ENCODE results near the gene IQCE. TPM values are rescaled to one million over a fixed set of nuclear protein-coding genes. Genes with fewer than 3 reads are reported as not detected.

Gene IQCE
- total RNA-seq, 1 experiment from 2014 or later, result 4.0 TPM

- Histone ChIP-seq H3K36me3 (replicated peaks; ENCODE audit: control insufficient read depth, insufficient read depth, low read length) (no peaks in the 10 kb centered on the region), H3K27me3 (ENCODE audit: control insufficient read depth, insufficient read depth, low read length) (peaks cover 20% of the 10 kb centered on the region), H3K4me3 (ENCODE audit: insufficient read depth, low read depth, low read length) (no peak overlapping the region)
- DNase-seq, result peak; percentile 74
These were observed 40.9 kb upstream of the IQCE start for GRCh38 chr7:2517678-2518507.

- Histone ChIP-seq H3K4me3 (ENCODE audit: insufficient read depth, low read depth, low read length) (peak overlapping the region; percentile 63), H3K27me3 (ENCODE audit: control insufficient read depth, insufficient read depth, low read length) (peaks cover 20% of the 10 kb centered on the region), H3K36me3 (replicated peaks; ENCODE audit: control insufficient read depth, insufficient read depth, low read length) (no peaks in the 10 kb centered on the region)
- peak; percentile 86 for DNase-seq
These were observed 40.1 kb upstream of the IQCE start for GRCh38 chr7:2518737-2519118.

GRCh38 chr7:2519119-2519930 lies 39.5 kb upstream of the IQCE start, which contains the start of gene LFNG:
Gene LFNG (plus strand): TSS chr7:2519774. CDS start chr7:2519862, 88 bp downstream.
- peak; percentile 100 for DNase-seq
- H3K4me3 ChIP-seq (ENCODE audit: insufficient read depth, low read depth, low read length), result peak within 1 kb of the TSS; percentile 63
- H3K27me3 ChIP-seq (ENCODE audit: control insufficient read depth, insufficient read depth, low read length), result peaks cover 20% of the 10 kb centered on the region
- H3K36me3 ChIP-seq (replicated peaks; ENCODE audit: control insufficient read depth, insufficient read depth, low read length), result no peaks in the 10 kb centered on the region

GRCh38 chr7:2520131-2520760 lies 38.5 kb upstream of the IQCE start:
- peaks cover 20% of the 10 kb centered on the region for H3K27me3 ChIP-seq (ENCODE audit: control insufficient read depth, insufficient read depth, low read length)
- peak; percentile 82 for DNase-seq
- H3K4me3 ChIP-seq (ENCODE audit: insufficient read depth, low read depth, low read length), result peak overlapping the region; percentile 51

GRCh38 chr7:2520761-2521290 lies 38.0 kb upstream of the IQCE start:
- peak overlapping the region; percentile 51 for H3K4me3 ChIP-seq (ENCODE audit: insufficient read depth, low read depth, low read length)
- peaks cover 20% of the 10 kb centered on the region for H3K27me3 ChIP-seq (ENCODE audit: control insufficient read depth, insufficient read depth, low read length)
- H3K36me3 ChIP-seq (replicated peaks; ENCODE audit: control insufficient read depth, insufficient read depth, low read length), result no peaks in the 10 kb centered on the region
- peak; percentile 82 for DNase-seq

More at GRCh38 chr7:2520131-2520760, 38.5 kb upstream of the IQCE start:
- no peaks in the 10 kb centered on the region for H3K36me3 ChIP-seq (replicated peaks; ENCODE audit: control insufficient read depth, insufficient read depth, low read length)

- Histone ChIP-seq H3K27me3 (ENCODE audit: control insufficient read depth, insufficient read depth, low read length) (peaks cover 20% of the 10 kb centered on the region), H3K4me3 (ENCODE audit: insufficient read depth, low read depth, low read length) (peak overlapping the region; percentile 51; the same call in 1 of the 2 replicates), H3K36me3 (replicated peaks; ENCODE audit: control insufficient read depth, insufficient read depth, low read length) (no peaks in the 10 kb centered on the region; the same call in 1 of the 2 replicates)
- DNase-seq, result no peak
These were observed 37.4 kb upstream of the IQCE start for GRCh38 chr7:2521341-2521745.

GRCh38 chr7:2521952-2522591 lies 36.7 kb upstream of the IQCE start:
- Histone ChIP-seq H3K36me3 (replicated peaks; ENCODE audit: control insufficient read depth, insufficient read depth, low read length) (no peaks in the 10 kb centered on the region; the same call in none of the 2 replicates), H3K4me3 (ENCODE audit: insufficient read depth, low read depth, low read length) (no peak overlapping the region), H3K27me3 (ENCODE audit: control insufficient read depth, insufficient read depth, low read length) (peaks cover 20% of the 10 kb centered on the region)
- DNase-seq, result peak; percentile 75

GRCh38 chr7:2522780-2523433 lies 35.9 kb upstream of the IQCE start:
- Histone ChIP-seq H3K36me3 (replicated peaks; ENCODE audit: control insufficient read depth, insufficient read depth, low read length) (no peaks in the 10 kb centered on the region; the same call in none of the 2 replicates), H3K4me3 (ENCODE audit: insufficient read depth, low read depth, low read length) (no peak overlapping the region), H3K27me3 (ENCODE audit: control insufficient read depth, insufficient read depth, low read length) (peaks cover 20% of the 10 kb centered on the region)
- DNase-seq, result peak; percentile 84

GRCh38 chr7:2523461-2523936 lies 35.3 kb upstream of the IQCE start:
- Histone ChIP-seq H3K27me3 (ENCODE audit: control insufficient read depth, insufficient read depth, low read length) (peaks cover 16% of the 10 kb centered on the region), H3K4me3 (ENCODE audit: insufficient read depth, low read depth, low read length) (no peak overlapping the region), H3K36me3 (replicated peaks; ENCODE audit: control insufficient read depth, insufficient read depth, low read length) (no peaks in the 10 kb centered on the region; the same call in none of the 2 replicates)
- DNase-seq, result peak; percentile 95

- no peak overlapping the region for H3K4me3 ChIP-seq (ENCODE audit: insufficient read depth, low read depth, low read length)
These were observed 34.6 kb upstream of the IQCE start for GRCh38 chr7:2523941-2524807.

GRCh38 chr7:2524808-2525657 lies 33.7 kb upstream of the IQCE start:
- DNase-seq, result peak; percentile 98
- Histone ChIP-seq H3K27me3 (ENCODE audit: control insufficient read depth, insufficient read depth, low read length) (peaks cover 10% of the 10 kb centered on the region), H3K4me3 (ENCODE audit: insufficient read depth, low read depth, low read length) (no peak overlapping the region), H3K36me3 (replicated peaks; ENCODE audit: control insufficient read depth, insufficient read depth, low read length) (no peaks in the 10 kb centered on the region; the same call in none of the 2 replicates)

More at GRCh38 chr7:2523941-2524807, 34.6 kb upstream of the IQCE start:
- Histone ChIP-seq H3K36me3 (replicated peaks; ENCODE audit: control insufficient read depth, insufficient read depth, low read length) (no peaks in the 10 kb centered on the region; the same call in none of the 2 replicates), H3K27me3 (ENCODE audit: control insufficient read depth, insufficient read depth, low read length) (peaks cover 11% of the 10 kb centered on the region)
- peak; percentile 90 for DNase-seq

Measured in H7 (cell line).